Esophagus squamous epithelium (tissue), 5 donors: Measurements from ENCODE around the gene LARGE1. TPM values are rescaled to one million over a fixed set of nuclear protein-coding genes. Genes with fewer than 3 reads are reported as not detected.
A peak's percentile ranks its signal among the peaks of the same experiment; 100 is the strongest.

Experiments used
- DNase-seq: peaks from one replicate; lab custom pipeline; 2025; lab: John Stamatoyannopoulos, UW
- H3K27ac ChIP-seq, 4 donors: fragments of 200-600 bp; sonication (generic); one replicate each; pipeline ENCODE4 v1.5.1; 2016 to 2019; ENCODE audit warnings: mild to moderate bottlenecking in 1 of 4
- H3K27me3 ChIP-seq, 4 donors: fragments of 200-600 bp; sonication (generic); 1 replicate in 3 of 4; 2 replicates in 1 of 4; pipeline versions ENCODE4 v1.5.1 to v1.6.0; 2017 to 2021; ENCODE audit warnings: antibody characterized with exemption in 1 of 4
- H3K36me3 ChIP-seq, 3 donors: fragments of 200-600 bp; sonication (generic); one replicate each; pipeline ENCODE4 v1.5.1; 2016 to 2019
- H3K4me1 ChIP-seq, 3 donors: fragments of 200-600 bp; sonication (generic); one replicate each; pipeline ENCODE4 v1.5.1; 2017 to 2019
- H3K4me3 ChIP-seq, 4 donors: fragments of 200-600 bp; sonication (generic); 1 replicate in 3 of 4; 2 replicates in 1 of 4; pipeline ENCODE4 v1.5.1; 2016 to 2019; ENCODE audit warnings: mild to moderate bottlenecking in 2 of 4, moderate library complexity in 1 of 4
- H3K9me3 ChIP-seq, 3 donors: fragments of 200-600 bp; sonication (generic); one replicate each; pipeline ENCODE4 v1.5.1; 2016 to 2019
- CTCF ChIP-seq, 6 experiments: fragments of 450-650 bp in 4 of 6; fragments of 200-600 bp in 2 of 6; sonication (generic) in 2 of 6; IDR thresholded peaks; one replicate each; pipeline ENCODE4 v1.5.1; 2016 to 2019; ENCODE audit warnings: antibody characterized with exemption in 6 of 6, mild to moderate bottlenecking in 4 of 6, moderate library complexity in 4 of 6
- POLR2A ChIP-seq, 4 donors: fragments of 450-650 bp; IDR thresholded peaks; one replicate each; pipeline ENCODE4 v1.6.1; 2017; ENCODE audit warnings: antibody characterized with exemption in 4 of 4, mild to moderate bottlenecking in 4 of 4, moderate library complexity in 3 of 4
- WGBS, 2 donors: methylation state at CpG; one replicate each; pipeline ENCODE4 v1.1.5; 2018; 5-methylcytosine and 5-hydroxymethylcytosine counted together
- intact Hi-C: fragments of 100-400 bp; cut with DNase I; formaldehyde crosslinking; loops from one replicate; pipeline ENCODE4 v1.15.0; 2022
- total RNA-seq, 4 donors: library from RNA; depleted of rRNA; stranded (reverse); fragments of >200 nt; gene quantifications; one replicate each; pipeline ENCODE4 v1.1.0, GENCODE V29; 2016
- donor health status: DM: yes; HTN: yes; CAD: no.

Gene LARGE1
- total RNA-seq, 4 donors from 2014 or later = 5.2 to 15.1 (median 6.6) TPM

- Histone ChIP-seq H3K4me3 (peak overlapping the region in 1 of 4 donors; percentile 26), H3K27ac (peak overlapping the region in 3 of 4 donors; percentile 57 to 73 (median 63)), H3K36me3 (no peaks in the 10 kb centered on the region), H3K9me3 (peaks cover 0 to 12% (median 8%) of the 10 kb centered on the region in 3 donors), H3K27me3 (no peaks in the 10 kb centered on the region), H3K4me1 (peaks cover 0 to 13% (median 0%) of the 10 kb centered on the region in 3 donors)
- DNase-seq = no peak
- intact Hi-C loops = no loop called here
- TF ChIP-seq POLR2A (IDR thresholded peaks at IDR 0.05) = no peak
- TF ChIP-seq CTCF (IDR thresholded peaks at IDR 0.05) = no peak
- 74 to 76% methylated on average over 3 of the region's 3 CpGs for WGBS, 2 donors
These were observed 126.8 kb downstream of the LARGE1 start for GRCh38 chr22:33793475-33793874.

- Histone ChIP-seq H3K4me1 (peaks cover 0 to 13% (median 0%) of the 10 kb centered on the region in 3 donors), H3K9me3 (peaks cover 0 to 18% (median 8%) of the 10 kb centered on the region in 3 donors), H3K27me3 (no peaks in the 10 kb centered on the region), H3K4me3 (peak overlapping the region in 1 of 4 donors; percentile 26), H3K27ac (peak overlapping the region in 3 of 4 donors; percentile 57 to 73 (median 63)), H3K36me3 (no peaks in the 10 kb centered on the region)
- no peak for DNase-seq
- TF ChIP-seq CTCF (IDR thresholded peaks at IDR 0.05) = no peak
- TF ChIP-seq POLR2A (IDR thresholded peaks at IDR 0.05) = no peak
- intact Hi-C loops = no loop called here
- WGBS, 2 donors = 34 to 65% methylated on average over 7 of the region's 7 CpGs
These were observed 127.4 kb downstream of the LARGE1 start for GRCh38 chr22:33792832-33793231.

- Histone ChIP-seq H3K27ac (no peak overlapping the region), H3K4me3 (no peak overlapping the region), H3K27me3 (no peaks in the 10 kb centered on the region), H3K36me3 (no peaks in the 10 kb centered on the region), H3K9me3 (peaks cover 0 to 18% (median 8%) of the 10 kb centered on the region in 3 donors), H3K4me1 (peaks cover 0 to 22% (median 0%) of the 10 kb centered on the region in 3 donors)
- TF ChIP-seq POLR2A (IDR thresholded peaks at IDR 0.05) = no peak
- TF ChIP-seq CTCF (IDR thresholded peaks at IDR 0.05) = no peak
- DNase-seq = no peak
- WGBS, 2 donors = 70 to 76% methylated on average over 4 of the region's 4 CpGs
- intact Hi-C loops = no loop called here
These were observed 130.5 kb downstream of the LARGE1 start for GRCh38 chr22:33789690-33790253.

- H3K27me3 ChIP-seq = no peaks in the 10 kb centered on the region
- TF ChIP-seq CTCF (IDR thresholded peaks at IDR 0.05) (no peak), POLR2A (IDR thresholded peaks at IDR 0.05) (no peak)
- intact Hi-C loops = no loop called here
- peaks cover 0 to 22% (median 0%) of the 10 kb centered on the region in 3 donors for H3K4me1 ChIP-seq
- H3K36me3 ChIP-seq = no peaks in the 10 kb centered on the region
- no peak overlapping the region for H3K27ac ChIP-seq
- H3K4me3 ChIP-seq = no peak overlapping the region
- H3K9me3 ChIP-seq = peaks cover 0 to 18% (median 8%) of the 10 kb centered on the region in 3 donors
- DNase-seq = no peak
- 76 to 81% methylated on average over 3 of the region's 3 CpGs for WGBS, 2 donors
These were observed 131.3 kb downstream of the LARGE1 start for GRCh38 chr22:33788927-33789326.

- no peak overlapping the region for H3K27ac ChIP-seq
- H3K4me3 ChIP-seq = no peak overlapping the region
- H3K9me3 ChIP-seq = peaks cover 0 to 18% (median 8%) of the 10 kb centered on the region in 3 donors
- H3K4me1 ChIP-seq = peaks cover 0 to 12% (median 0%) of the 10 kb centered on the region in 3 donors
- no peaks in the 10 kb centered on the region for H3K27me3 ChIP-seq
- WGBS, 2 donors = 78 to 85% methylated on average over 4 of the region's 4 CpGs
- no peak for TF ChIP-seq CTCF (IDR thresholded peaks at IDR 0.05)
- no peak for TF ChIP-seq POLR2A (IDR thresholded peaks at IDR 0.05)
- H3K36me3 ChIP-seq = no peaks in the 10 kb centered on the region
- no peak for DNase-seq
- intact Hi-C loops = no loop called here
These were observed 132.4 kb downstream of the LARGE1 start for GRCh38 chr22:33787645-33788456.
